Kidney (tissue), 14 donors: Measurements from ENCODE around the gene TUBB. TPM values are rescaled to one million over a fixed set of nuclear protein-coding genes. Genes with fewer than 3 reads are reported as not detected.

ENCODE experiments used
- DNase-seq, 5 donors: peaks; one replicate each; pipeline ENCODE4 v3.0.0-alpha.2; 2013 to 2020
- FAIRE-seq: peaks from 2 replicates; lab custom pipeline; 2012; peaks lifted over from hg19 to GRCh38; lab: Jason Lieb, UNC
- H3K27ac ChIP-seq, 2 donors: one replicate each; pipeline ENCODE4 v1.7.0; 2013; ENCODE audit warnings: low read depth in 2 of 2, low read length in 2 of 2, inconsistent platforms in 1 of 2
- H3K27me3 ChIP-seq: one replicate; pipeline ENCODE4 v1.7.1; 2013; ENCODE audit warnings: low read length, inconsistent platforms; ENCODE audit not compliant: control insufficient read depth, insufficient read depth
- H3K36me3 ChIP-seq, 3 donors: one replicate each; pipeline versions ENCODE4 v1.7.0 to v1.7.1; 2013; ENCODE audit warnings: low read length in 3 of 3, control low read depth in 1 of 3, inconsistent platforms in 1 of 3; ENCODE audit not compliant: insufficient read depth in 3 of 3, control insufficient read depth in 2 of 3
- H3K4me1 ChIP-seq, 3 donors: one replicate each; pipeline versions ENCODE4 v1.7.0 to v1.7.1; 2013; ENCODE audit warnings: low read length in 3 of 3, inconsistent platforms in 1 of 3, low read depth in 1 of 3; ENCODE audit not compliant: control insufficient read depth in 2 of 3, insufficient read depth in 2 of 3
- H3K4me3 ChIP-seq, 3 donors: one replicate each; pipeline versions ENCODE4 v1.7.0 to v1.8.1; 2013; ENCODE audit warnings: low read length in 3 of 3, control low read depth in 1 of 3, inconsistent platforms in 1 of 3
- H3K9ac ChIP-seq, 3 donors: one replicate each; pipeline versions ENCODE4 v1.7.0 to v1.7.1; 2013; ENCODE audit warnings: low read length in 3 of 3, control low read depth in 1 of 3, inconsistent platforms in 1 of 3
- H3K9me3 ChIP-seq, 3 donors: one replicate each; pipeline versions ENCODE4 v1.7.0 to v1.7.1; 2013; ENCODE audit warnings: low read length in 3 of 3, control low read depth in 1 of 3, inconsistent platforms in 1 of 3; ENCODE audit not compliant: control insufficient read depth in 2 of 3, insufficient read depth in 1 of 3
- intact Hi-C: fragments of 100-400 bp; cut with DNase I; formaldehyde crosslinking; loops from one replicate; pipeline ENCODE4 v1.11.1; 2022
- polyA plus RNA-seq: library from polyadenylated mRNA; stranded (reverse); fragments of 350-450 nt; fragmentation: Illumina TruSeq; extraction: RNeasy Lipid Tissue Mini Kit (QIAGEN cat#74804); gene quantifications from one replicate; pipeline ENCODE4 v1.2.3, GENCODE V29; 2014; ENCODE audit warnings: low read depth, low replicate concordance; ENCODE audit not compliant: insufficient read depth
- total RNA-seq: library from RNA; stranded (reverse); fragmentation: NEBNext Ultra II Directional; extraction: Animal tissue kit (Norgen Biotek cat#: 25700); gene quantifications from one replicate; pipeline ENCODE4 v1.2.1, GENCODE V29; 2021
- TF ChIP-seq, protein P1 (sequence below): IDR thresholded peaks from 3 replicates; pipeline ENCODE4 v1.5.1; 2012; ENCODE audit warnings: mild to moderate bottlenecking, moderate library complexity, borderline replicate concordance; ENCODE audit not compliant: insufficient read depth; ENCODE audit errors: extremely low read depth
- donor health status: control.
- donor health status: control.
- donor health status: control.
- donor health status: control.
- donor health status: control.
- donor health status: DM: yes; HTN: yes; CAD: no.
- donor health status: Normal renal cell carcinoma (clear cell type).

The TUBB gene
- total and polyA plus RNA-seq, 2 donors from 2014 or later, result 197 to 295 TPM

DNA sequence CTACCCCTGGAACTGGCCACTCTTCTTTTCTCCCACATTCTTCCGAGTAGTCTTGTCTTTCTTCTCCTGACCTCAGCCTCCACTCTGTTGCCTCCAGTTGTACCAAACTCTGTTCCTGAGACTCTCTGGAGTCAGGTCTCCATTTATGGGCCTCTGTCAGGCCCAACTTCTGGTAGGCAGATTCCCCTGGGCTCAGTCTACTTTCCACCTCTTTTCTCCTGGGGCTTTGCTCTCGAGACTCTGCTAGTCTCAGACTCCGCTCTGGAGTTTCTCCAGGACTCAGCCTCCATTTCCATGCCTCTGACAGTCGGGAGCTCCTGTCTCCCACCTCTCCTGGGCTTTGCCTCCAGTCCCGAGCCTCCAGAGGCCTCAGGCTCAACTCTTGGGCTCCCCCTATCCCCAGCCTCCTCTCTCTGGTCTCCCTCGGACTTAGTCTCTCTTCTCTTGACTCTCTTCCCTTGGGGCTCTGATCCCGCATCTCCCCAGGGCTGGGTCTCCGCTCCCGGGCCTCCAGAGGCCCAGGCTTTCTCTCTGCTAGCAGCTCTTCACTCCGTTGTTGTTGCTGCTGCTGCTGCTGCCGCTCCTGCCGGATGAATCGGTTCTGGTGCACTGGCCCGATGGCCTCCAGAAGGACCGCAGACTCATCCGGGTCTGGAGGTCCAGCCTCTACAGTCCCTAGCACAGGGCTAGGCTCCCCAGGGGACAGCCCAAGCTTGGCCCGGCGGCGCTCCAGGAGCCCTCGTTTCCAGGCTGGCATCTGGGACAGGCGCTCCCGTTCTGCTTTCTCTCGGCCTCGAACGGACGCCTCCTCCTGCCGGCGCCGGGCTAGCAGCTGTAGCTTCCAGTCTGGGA is 34.8 kb upstream of the TUBB start:
- no peak for FAIRE-seq
- peak overlapping the region in 2 of 3 donors; percentile 91 to 94 for H3K9ac ChIP-seq
- peaks cover 3 to 20% (median 18%) of the 10 kb centered on the region in 3 donors for H3K4me1 ChIP-seq
- TF ChIP-seq, protein P1, sequence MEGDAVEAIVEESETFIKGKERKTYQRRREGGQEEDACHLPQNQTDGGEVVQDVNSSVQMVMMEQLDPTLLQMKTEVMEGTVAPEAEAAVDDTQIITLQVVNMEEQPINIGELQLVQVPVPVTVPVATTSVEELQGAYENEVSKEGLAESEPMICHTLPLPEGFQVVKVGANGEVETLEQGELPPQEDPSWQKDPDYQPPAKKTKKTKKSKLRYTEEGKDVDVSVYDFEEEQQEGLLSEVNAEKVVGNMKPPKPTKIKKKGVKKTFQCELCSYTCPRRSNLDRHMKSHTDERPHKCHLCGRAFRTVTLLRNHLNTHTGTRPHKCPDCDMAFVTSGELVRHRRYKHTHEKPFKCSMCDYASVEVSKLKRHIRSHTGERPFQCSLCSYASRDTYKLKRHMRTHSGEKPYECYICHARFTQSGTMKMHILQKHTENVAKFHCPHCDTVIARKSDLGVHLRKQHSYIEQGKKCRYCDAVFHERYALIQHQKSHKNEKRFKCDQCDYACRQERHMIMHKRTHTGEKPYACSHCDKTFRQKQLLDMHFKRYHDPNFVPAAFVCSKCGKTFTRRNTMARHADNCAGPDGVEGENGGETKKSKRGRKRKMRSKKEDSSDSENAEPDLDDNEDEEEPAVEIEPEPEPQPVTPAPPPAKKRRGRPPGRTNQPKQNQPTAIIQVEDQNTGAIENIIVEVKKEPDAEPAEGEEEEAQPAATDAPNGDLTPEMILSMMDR, result no peak
- no peaks in the 10 kb centered on the region for H3K27me3 ChIP-seq
- DNase-seq, result peak in 1 of 5 donors; percentile 76
- H3K9me3 ChIP-seq, result no peaks in the 10 kb centered on the region
- peak overlapping the region; percentile 97 to 98 for H3K27ac ChIP-seq
- H3K36me3 ChIP-seq, result no peaks in the 10 kb centered on the region
- intact Hi-C loops, result no loop called here
- peak overlapping the region; percentile 77 to 88 (median 79) for H3K4me3 ChIP-seq

DNA sequence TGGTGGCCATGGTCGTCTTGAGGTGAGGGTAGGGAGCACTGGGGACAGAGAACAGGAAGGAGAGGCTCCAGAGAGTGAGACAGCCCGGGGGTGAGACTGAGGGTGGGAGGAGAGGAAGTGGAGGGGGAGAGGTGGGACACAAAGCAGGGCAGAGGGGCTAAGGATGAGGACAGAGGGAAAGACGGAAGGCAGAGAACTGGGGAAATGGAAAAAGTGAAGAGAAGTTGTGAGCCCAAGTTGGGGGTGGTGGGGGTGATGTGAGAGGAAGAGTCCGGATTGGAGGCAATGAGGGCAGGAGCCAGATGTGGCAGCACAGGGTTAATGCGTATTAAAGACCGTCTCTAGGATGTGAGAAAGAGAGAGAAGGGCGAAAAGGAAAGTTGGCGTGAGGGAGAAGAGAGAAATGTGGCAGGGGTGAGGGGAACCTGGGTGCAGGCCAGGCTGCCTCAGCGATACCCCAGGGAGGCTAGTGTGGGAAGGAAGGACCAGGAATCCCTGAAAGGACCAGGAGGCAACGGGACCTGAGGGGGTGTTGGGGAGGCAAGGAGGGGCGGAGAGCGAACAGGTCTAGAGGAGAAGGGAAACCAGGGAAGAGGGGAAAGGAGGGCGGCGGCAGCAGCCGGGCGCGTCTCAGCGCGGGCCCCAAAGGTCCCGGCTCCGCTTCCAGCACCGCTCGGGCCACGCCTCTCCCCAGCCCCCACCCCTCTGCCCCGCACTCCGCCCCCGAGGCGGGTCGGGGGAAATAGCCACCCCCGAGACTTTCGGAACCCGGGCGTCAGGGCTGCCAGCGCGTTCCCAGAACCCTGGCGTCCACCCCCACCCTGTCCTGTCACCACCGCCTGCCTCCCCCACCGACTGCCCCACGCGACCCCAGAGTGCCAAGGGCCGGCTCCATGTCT is 33.9 kb upstream of the TUBB start, which contains the start of gene PPP1R18:
Gene PPP1R18, minus strand, starts transcription at position 637 of the 899 bp plus-strand sequence. Its CDS starts 627 bp downstream, at position 10.
- FAIRE-seq (no peak), DNase-seq (peak in 4 of 5 donors; percentile 69 to 95 (median 78))

DNA sequence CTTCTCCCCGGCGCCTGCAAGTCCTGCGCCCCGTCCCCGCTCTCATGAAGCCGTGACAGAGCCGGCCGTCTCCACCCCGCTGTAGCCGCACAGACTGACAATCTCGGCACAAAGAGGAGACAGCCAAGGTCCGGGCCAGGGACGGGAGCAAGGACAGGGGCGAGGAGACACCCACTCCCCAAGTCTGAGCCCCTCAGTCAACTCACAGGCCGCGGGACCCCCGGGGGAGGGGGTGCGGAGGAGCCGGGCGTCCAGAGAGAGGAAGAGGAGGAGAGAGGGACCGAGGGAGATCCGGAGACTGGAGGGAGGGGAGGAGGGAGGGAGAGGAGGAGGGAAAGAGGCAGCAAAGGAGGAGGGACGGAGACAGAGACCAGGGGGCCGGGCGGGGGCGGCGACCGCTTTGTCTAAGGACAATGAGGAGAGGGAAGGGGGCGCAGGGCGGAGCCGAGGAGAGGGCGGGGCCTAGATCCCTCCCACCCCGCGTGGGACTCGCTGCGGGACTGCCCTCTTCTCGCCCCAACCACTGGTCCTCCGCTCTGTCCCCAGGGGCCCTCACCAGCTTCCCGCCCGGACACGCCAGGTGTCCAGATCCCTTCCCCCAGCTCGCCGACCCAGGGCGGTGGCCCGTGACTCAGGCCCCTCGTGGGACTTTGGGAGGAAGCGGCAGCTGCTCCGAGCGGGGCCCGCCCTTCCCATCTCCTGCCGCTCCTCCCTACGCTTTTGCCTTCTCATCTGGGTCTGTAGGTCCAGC is 33.1 kb upstream of the TUBB start:
- intact Hi-C loops, result no loop called here
- peaks cover 3 to 26% (median 24%) of the 10 kb centered on the region in 3 donors for H3K4me1 ChIP-seq

More for the DNA sequence above, 33.9 kb upstream of the TUBB start, which contains the start of gene PPP1R18:
- peaks cover 3 to 22% (median 22%) of the 10 kb centered on the region in 3 donors for H3K4me1 ChIP-seq
- H3K27me3 ChIP-seq, result no peaks in the 10 kb centered on the region
- H3K9ac ChIP-seq, result peak within 1 kb of the TSS; percentile 72 to 94 (median 91)
- no peaks in the 10 kb centered on the region for H3K36me3 ChIP-seq
- intact Hi-C loops, result no loop called here
- peak within 1 kb of the TSS; percentile 77 to 88 (median 79) for H3K4me3 ChIP-seq
- H3K9me3 ChIP-seq, result no peaks in the 10 kb centered on the region
- TF ChIP-seq, protein P1, result no peak
- H3K27ac ChIP-seq, result peak within 1 kb of the TSS; percentile 97 to 98

More for the DNA sequence above, 33.1 kb upstream of the TUBB start:
- Histone ChIP-seq H3K27ac (peak overlapping the region; percentile 97 to 98), H3K9ac (peak overlapping the region; percentile 42 to 94 (median 56)), H3K9me3 (no peaks in the 10 kb centered on the region), H3K4me3 (peak overlapping the region; percentile 69 to 79 (median 77)), H3K36me3 (no peaks in the 10 kb centered on the region), H3K27me3 (no peaks in the 10 kb centered on the region)
- TF ChIP-seq, protein P1, result no peak
- no peak for FAIRE-seq
- peak; percentile 95 to 98 (median 97) for DNase-seq
